Neural progenitor cell (in vitro differentiated cells): ENCODE results near the gene SORT1. TPM values are rescaled to one million over a fixed set of nuclear protein-coding genes. Genes with fewer than 3 reads are reported as not detected.
"Not testable (repeated sequence)": the region's sequence is repeated elsewhere in the genome, so short reads cannot be mapped to it uniquely, and the experiment has no call there.

Source experiments
- DNase-seq: peaks from one replicate; pipeline ENCODE4 v3.0.0-alpha.2; 2016; ENCODE audit warnings: low spot score
- H2AFZ ChIP-seq: fragments of 200-600 bp; sonication (generic); replicated peaks from 2 replicates; pipeline ENCODE4 v1.6.1; 2016; ENCODE audit warnings: antibody characterized with exemption
- H3F3A ChIP-seq: fragments of 200-600 bp; sonication (generic); 2 replicates; pipeline ENCODE4 v1.6.1; 2016; ENCODE audit warnings: antibody characterized with exemption, low read depth
- H3K27ac ChIP-seq: fragments of 200-600 bp; sonication (generic); 2 replicates; pipeline ENCODE4 v1.5.1; 2016; ENCODE audit warnings: mild to moderate bottlenecking
- H3K27me3 ChIP-seq: fragments of 200-600 bp; sonication (generic); 2 replicates; pipeline ENCODE4 v1.6.1; 2016; ENCODE audit warnings: mild to moderate bottlenecking, moderate library complexity
- H3K36me3 ChIP-seq: fragments of 200-600 bp; sonication (generic); 2 replicates; pipeline ENCODE4 v1.5.1; 2016
- H3K4me1 ChIP-seq: fragments of 200-600 bp; sonication (generic); 2 replicates; pipeline ENCODE4 v1.6.1; 2016; ENCODE audit warnings: mixed run types
- H3K4me2 ChIP-seq: fragments of 200-600 bp; sonication (generic); 2 replicates; pipeline ENCODE4 v1.6.1; 2016
- H3K4me3 ChIP-seq: fragments of 200-600 bp; sonication (generic); 2 replicates; pipeline ENCODE4 v1.5.1; 2016
- H3K79me2 ChIP-seq: fragments of 200-600 bp; sonication (generic); 2 replicates; pipeline ENCODE4 v1.6.1; 2016; ENCODE audit warnings: low read depth
- H3K9ac ChIP-seq: fragments of 200-600 bp; sonication (generic); 2 replicates; pipeline ENCODE4 v1.6.1; 2016
- H3K9me3 ChIP-seq: fragments of 200-600 bp; sonication (generic); 2 replicates; pipeline ENCODE4 v1.5.1; 2016; ENCODE audit warnings: low read depth
- H4K20me1 ChIP-seq: fragments of 200-600 bp; sonication (generic); 2 replicates; pipeline ENCODE4 v1.6.1; 2016; ENCODE audit warnings: low read depth
- H3K27ac Mint-ChIP-seq: 3 replicates; pipeline ENCODE4 v1.8.0; 2021; ENCODE audit warnings: mixed read lengths
- H3K27me3 Mint-ChIP-seq: 2 replicates; pipeline ENCODE4 v1.8.0; 2022; ENCODE audit warnings: low read depth, mild to moderate bottlenecking, inconsistent platforms, moderate library complexity, mixed read lengths; ENCODE audit not compliant: insufficient read depth
- H3K36me3 Mint-ChIP-seq: 3 replicates; pipeline ENCODE4 v1.8.0; 2021; ENCODE audit warnings: mixed read lengths
- H3K4me1 Mint-ChIP-seq: 3 replicates; pipeline ENCODE4 v1.8.0; 2021; ENCODE audit warnings: mixed read lengths
- H3K4me3 Mint-ChIP-seq: 3 replicates; pipeline ENCODE4 v1.8.0; 2021; ENCODE audit warnings: mild to moderate bottlenecking, moderate library complexity, mixed read lengths
- H3K9me3 Mint-ChIP-seq: 3 replicates; pipeline ENCODE4 v1.8.0; 2020; ENCODE audit warnings: mixed read lengths
- EZH2 ChIP-seq: fragments of 200-600 bp; sonication (generic); IDR thresholded peaks from 2 replicates; pipeline ENCODE4 v1.6.1; 2017; ENCODE audit warnings: antibody characterized with exemption, mild to moderate bottlenecking, moderate library complexity
- EZH2phosphoT487 ChIP-seq: fragments of 200-600 bp; sonication (generic); IDR thresholded peaks from 2 replicates; pipeline ENCODE4 v1.6.1; 2017; ENCODE audit warnings: antibody characterized with exemption
- total RNA-seq: library from RNA; depleted of rRNA; stranded (reverse); fragments of >200 nt; gene quantifications from 2 replicates; pipeline ENCODE4 v1.2.3, GENCODE V29; 2015; ENCODE audit warnings: low replicate concordance
- TF ChIP-seq, protein P1 (sequence below): fragments of 200-600 bp; sonication (generic); IDR thresholded peaks from 2 replicates; pipeline ENCODE4 v1.5.1; 2017; ENCODE audit warnings: antibody characterized with exemption, mild to moderate bottlenecking

The SORT1 gene
- total RNA-seq, 1 donor from 2014 or later: 38.9 TPM

- Histone ChIP-seq H3K4me3 (no peak overlapping the region), H4K20me1 (peaks cover 8% of the 10 kb centered on the region), H3K79me2 (peaks cover 94% of the 10 kb centered on the region), H3K4me2 (no peak overlapping the region), H3K9me3 (no peaks in the 10 kb centered on the region), H3K4me1 (peaks cover 16% of the 10 kb centered on the region), H3K27ac (no peak overlapping the region), H3K9ac (no peak overlapping the region), H3K27me3 (no peaks in the 10 kb centered on the region), H3F3A (peaks cover 18% of the 10 kb centered on the region), H2AFZ (no peak overlapping the region), H3K36me3 (no peaks in the 10 kb centered on the region)
- H3K4me1 Mint-ChIP-seq: peaks cover 9% of the 10 kb centered on the region
- no peak for DNase-seq
- H3K36me3 Mint-ChIP-seq: peaks cover 5% of the 10 kb centered on the region
- peaks cover 5% of the 10 kb centered on the region for H3K9me3 Mint-ChIP-seq
- H3K4me3 Mint-ChIP-seq: no peak overlapping the region
- no peak for TF ChIP-seq EZH2phosphoT487
- no peak for TF ChIP-seq EZH2
- TF ChIP-seq, protein P1, sequence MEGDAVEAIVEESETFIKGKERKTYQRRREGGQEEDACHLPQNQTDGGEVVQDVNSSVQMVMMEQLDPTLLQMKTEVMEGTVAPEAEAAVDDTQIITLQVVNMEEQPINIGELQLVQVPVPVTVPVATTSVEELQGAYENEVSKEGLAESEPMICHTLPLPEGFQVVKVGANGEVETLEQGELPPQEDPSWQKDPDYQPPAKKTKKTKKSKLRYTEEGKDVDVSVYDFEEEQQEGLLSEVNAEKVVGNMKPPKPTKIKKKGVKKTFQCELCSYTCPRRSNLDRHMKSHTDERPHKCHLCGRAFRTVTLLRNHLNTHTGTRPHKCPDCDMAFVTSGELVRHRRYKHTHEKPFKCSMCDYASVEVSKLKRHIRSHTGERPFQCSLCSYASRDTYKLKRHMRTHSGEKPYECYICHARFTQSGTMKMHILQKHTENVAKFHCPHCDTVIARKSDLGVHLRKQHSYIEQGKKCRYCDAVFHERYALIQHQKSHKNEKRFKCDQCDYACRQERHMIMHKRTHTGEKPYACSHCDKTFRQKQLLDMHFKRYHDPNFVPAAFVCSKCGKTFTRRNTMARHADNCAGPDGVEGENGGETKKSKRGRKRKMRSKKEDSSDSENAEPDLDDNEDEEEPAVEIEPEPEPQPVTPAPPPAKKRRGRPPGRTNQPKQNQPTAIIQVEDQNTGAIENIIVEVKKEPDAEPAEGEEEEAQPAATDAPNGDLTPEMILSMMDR: no peak
- no peak overlapping the region for H3K27ac Mint-ChIP-seq
- H3K27me3 Mint-ChIP-seq: no peaks in the 10 kb centered on the region
These were observed 17.8 kb downstream of the SORT1 start for GRCh38 chr1:109379907-109380306.

DNA sequence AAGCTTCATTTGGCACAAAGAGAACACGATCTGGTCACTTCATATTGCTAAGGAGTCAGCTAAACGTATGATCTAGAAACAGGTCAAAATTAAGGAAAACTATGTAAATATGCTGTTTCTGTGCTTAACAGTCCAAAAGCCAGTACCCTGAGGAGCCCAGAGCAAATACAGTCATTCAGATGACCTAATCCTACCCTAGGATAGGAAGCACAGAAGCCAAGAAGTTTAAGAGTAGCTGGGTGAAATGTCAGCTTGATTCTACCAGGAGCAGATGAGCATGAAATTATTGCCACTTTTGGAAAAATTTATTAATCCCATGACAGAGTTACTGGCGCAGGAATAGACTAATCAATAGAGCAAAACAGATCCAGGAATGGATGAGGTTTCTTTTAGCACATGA is 18.3 kb downstream of the SORT1 start:
- Histone ChIP-seq H3K79me2 (peaks cover 94% of the 10 kb centered on the region), H3K4me3 (no peak overlapping the region), H3F3A (peaks cover 16% of the 10 kb centered on the region), H3K4me2 (no peak overlapping the region), H3K27me3 (no peaks in the 10 kb centered on the region), H3K9ac (no peak overlapping the region), H2AFZ (no peak overlapping the region), H4K20me1 (peaks cover 8% of the 10 kb centered on the region), H3K9me3 (no peaks in the 10 kb centered on the region), H3K36me3 (no peaks in the 10 kb centered on the region), H3K27ac (no peak overlapping the region), H3K4me1 (peaks cover 16% of the 10 kb centered on the region)
- Mint-ChIP-seq H3K4me1 (peaks cover 9% of the 10 kb centered on the region), H3K27ac (no peak overlapping the region), H3K4me3 (no peak overlapping the region), H3K36me3 (peaks cover 5% of the 10 kb centered on the region), H3K27me3 (no peaks in the 10 kb centered on the region), H3K9me3 (peaks cover 7% of the 10 kb centered on the region)
- TF ChIP-seq, protein P1: no peak
- no peak for TF ChIP-seq EZH2phosphoT487
- no peak for TF ChIP-seq EZH2
- no peak for DNase-seq

DNA sequence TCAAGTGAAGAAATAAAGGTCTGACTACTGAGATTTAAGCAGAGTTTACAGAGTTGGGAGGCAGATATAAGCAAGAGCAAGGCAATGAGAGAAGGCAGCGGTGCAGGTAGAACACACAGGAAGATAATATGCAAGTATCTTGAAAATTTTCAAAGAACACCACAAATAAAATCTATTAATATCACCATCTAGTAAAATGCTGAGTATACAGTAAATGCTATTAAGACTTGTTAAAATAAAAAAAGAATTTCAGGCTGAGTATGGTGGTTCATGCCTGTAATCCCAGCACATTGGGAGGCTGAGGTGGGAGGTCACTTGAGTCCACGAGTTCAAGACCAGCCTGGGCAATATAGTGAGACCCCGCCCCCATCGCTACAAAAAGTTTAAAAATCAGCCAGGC is 20.0 kb downstream of the SORT1 start:
- Histone ChIP-seq H3K9ac (no peak overlapping the region), H3K27me3 (no peaks in the 10 kb centered on the region), H3K27ac (no peak overlapping the region), H3K4me1 (peaks cover 4% of the 10 kb centered on the region), H3K79me2 (peaks cover 93% of the 10 kb centered on the region), H3K9me3 (no peaks in the 10 kb centered on the region), H3K4me3 (no peak overlapping the region), H3F3A (no peaks in the 10 kb centered on the region), H2AFZ (no peak overlapping the region), H3K4me2 (no peak overlapping the region), H3K36me3 (no peaks in the 10 kb centered on the region), H4K20me1 (peaks cover 6% of the 10 kb centered on the region)
- Mint-ChIP-seq H3K4me3 (no peak overlapping the region), H3K27ac (no peak overlapping the region), H3K4me1 (peaks cover 3% of the 10 kb centered on the region), H3K36me3 (peaks cover 5% of the 10 kb centered on the region), H3K27me3 (no peaks in the 10 kb centered on the region), H3K9me3 (peaks cover 10% of the 10 kb centered on the region)
- DNase-seq: no peak
- TF ChIP-seq EZH2 (no peak), EZH2phosphoT487 (no peak)
- TF ChIP-seq, protein P1: no peak

DNA sequence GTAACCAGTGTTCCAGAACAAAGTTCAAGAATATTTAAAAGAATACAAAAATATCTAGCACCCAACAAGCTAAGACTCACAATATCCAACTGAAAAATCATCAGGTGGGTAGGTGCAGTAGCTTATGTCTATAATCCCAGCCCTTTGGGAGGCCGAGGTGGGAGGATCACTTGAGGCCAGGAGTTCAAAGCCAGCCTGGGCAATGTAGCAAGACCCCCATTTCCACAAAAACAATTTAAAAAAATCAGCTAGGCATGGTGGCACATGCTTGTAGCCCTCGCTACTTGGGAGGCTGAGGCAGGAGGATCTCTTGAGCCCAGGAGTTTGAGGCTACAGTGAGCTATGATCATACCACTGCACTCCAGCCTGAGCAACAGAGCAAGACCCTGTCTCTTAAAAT is 24.0 kb downstream of the SORT1 start:
- not testable (repeated sequence) for H3K36me3 ChIP-seq, DNase-seq, H2AFZ ChIP-seq, H3F3A ChIP-seq, H4K20me1 ChIP-seq, H3K27me3 ChIP-seq, H3K9ac ChIP-seq, H3K27ac ChIP-seq, H3K4me1 Mint-ChIP-seq, H3K36me3 Mint-ChIP-seq, H3K4me2 ChIP-seq, H3K4me3 ChIP-seq, H3K4me1 ChIP-seq, H3K27ac Mint-ChIP-seq, H3K27me3 Mint-ChIP-seq, H3K9me3 ChIP-seq, H3K4me3 Mint-ChIP-seq
- peaks cover 83% of the 10 kb centered on the region for H3K79me2 ChIP-seq
- H3K9me3 Mint-ChIP-seq: peaks cover 10% of the 10 kb centered on the region
